ENCODE results near the gene GNAL. TPM values are rescaled to one million over a fixed set of nuclear protein-coding genes. Genes with fewer than 3 reads are reported as not detected.

Gene GNAL
- total RNA-seq, 1 experiment from 2014 or later: 4.6 TPM

- no TSS peak for BruUV-seq (replicated peaks)
- H3K4me1 ChIP-seq (ENCODE audit: control insufficient read depth in 1 of 2, insufficient read depth in 2 of 2, low read length in 2 of 2): 0 out of 4 replicates have a peak, but pooled peaks cover 0 to 4% of the 10 kb centered on the region in 2 experiments
- ChIA-PET RAD21 (ENCODE audit: low non-redundant PET in 1 of 2, low total read pairs in 2 of 2, uncharacterized antibody in 2 of 2, unreplicated experiment in 2 of 2) (no interaction called here), POLR2A (no interaction called here), CTCF (interaction anchor here (0.8 to 2.9 kb wide), 3 partner anchors 9 to 86 kb away, joined by 3 to 20 read pairs (median 4); no protein-coding TSS in a partner anchor)
- H3K4me3 ChIP-seq (replicated peaks in 1 of 2; ENCODE audit: low read depth in 1 of 2, low read length in 2 of 2): no peak overlapping the region
- H2AFZ ChIP-seq (ENCODE audit: low read depth, low read length, poor library complexity, severe bottlenecking): no peak overlapping the region
- H3K79me2 ChIP-seq (ENCODE audit: insufficient read depth, low read length): no peaks in the 10 kb centered on the region
- intact Hi-C loops (cut with micrococcal nuclease): no loop called here
- H3K4me2 ChIP-seq (ENCODE audit: low read length): no peak overlapping the region
- H3K9me3 ChIP-seq (ENCODE audit: control insufficient read depth in 1 of 2, insufficient read depth in 1 of 2, low read depth in 1 of 2, low read length in 2 of 2): no peaks in the 10 kb centered on the region
- peak; percentile 69 for ATAC-seq
- peaks cover 43% of the 10 kb centered on the region for H3K27me3 ChIP-seq (ENCODE audit: insufficient read depth, low read length)
- no peak overlapping the region for H3K27ac ChIP-seq (ENCODE audit: low read depth, low read length)
- H3K9me2 ChIP-seq (ENCODE audit: insufficient read depth): no peaks in the 10 kb centered on the region
- no peak overlapping the region for H3K9ac ChIP-seq (ENCODE audit: low read length)
- peak; percentile 23 for DNase-seq (ENCODE audit: low read depth, low spot score)
- H4K20me1 ChIP-seq (ENCODE audit: insufficient read depth): no peaks in the 10 kb centered on the region
- TF ChIP-seq CTCF (IDR thresholded peaks at IDR 0.05 in 2 of 3, conservative IDR thresholded peaks at IDR 0.05 in 1 of 3; ENCODE audit: borderline replicate concordance in 1 of 3, insufficient read depth in 1 of 3, low read depth in 2 of 3, low read length in 2 of 3) (peak; percentile 31 to 70 (median 59); a peak in 5 of 6 replicates), TCF7L2 (IDR thresholded peaks at IDR 0.05; ENCODE audit: borderline replicate concordance, extremely low read depth, insufficient read depth, insufficient read length) (no peak), RAD21 (IDR thresholded peaks at IDR 0.05; ENCODE audit: low read depth) (peak; percentile 44; the same call in 1 of the 2 replicates)
- H3K36me3 ChIP-seq (ENCODE audit: control insufficient read depth in 1 of 2, insufficient read depth in 2 of 2, low read length in 2 of 2): no peaks in the 10 kb centered on the region
Observed at GRCh38 chr18:11741505-11742145, 52.6 kb downstream of the GNAL start.

- no peak overlapping the region for H3K27ac ChIP-seq (ENCODE audit: low read depth, low read length)
- intact Hi-C loops (cut with micrococcal nuclease): no loop called here
- H2AFZ ChIP-seq (ENCODE audit: low read depth, low read length, poor library complexity, severe bottlenecking): no peak overlapping the region
- no peak for ATAC-seq
- no peaks in the 10 kb centered on the region for H3K36me3 ChIP-seq (ENCODE audit: control insufficient read depth in 1 of 2, insufficient read depth in 2 of 2, low read length in 2 of 2)
- H3K4me2 ChIP-seq (ENCODE audit: low read length): no peak overlapping the region
- H4K20me1 ChIP-seq (ENCODE audit: insufficient read depth): no peaks in the 10 kb centered on the region
- 0 out of 4 replicates have a peak, but pooled peaks cover 0 to 4% of the 10 kb centered on the region in 2 experiments for H3K4me1 ChIP-seq (ENCODE audit: control insufficient read depth in 1 of 2, insufficient read depth in 2 of 2, low read length in 2 of 2)
- BruUV-seq (replicated peaks): no TSS peak
- H3K9me3 ChIP-seq (ENCODE audit: control insufficient read depth in 1 of 2, insufficient read depth in 1 of 2, low read depth in 1 of 2, low read length in 2 of 2): no peaks in the 10 kb centered on the region
- TF ChIP-seq MAX (IDR thresholded peaks at IDR 0.05) (no peak), POLR2AphosphoS5 (IDR thresholded peaks at IDR 0.05; ENCODE audit: low read depth, low read length) (no peak), YY1 (IDR thresholded peaks at IDR 0.05; ENCODE audit: extremely low read depth, insufficient replicate concordance, low read depth, low read length) (no peak), JUND (IDR thresholded peaks at IDR 0.05) (no peak), EZH2 (IDR thresholded peaks at IDR 0.05) (no peak), ZFX (IDR thresholded peaks at IDR 0.05) (no peak), ATF3 (IDR thresholded peaks at IDR 0.05) (no peak)
- DNase-seq (ENCODE audit: low read depth, low spot score): no peak
- RAD21 ChIA-PET (ENCODE audit: low non-redundant PET in 1 of 2, low total read pairs in 2 of 2, uncharacterized antibody in 2 of 2, unreplicated experiment in 2 of 2): no interaction called here
- H3K9ac ChIP-seq (ENCODE audit: low read length): no peak overlapping the region
- no peak overlapping the region for H3K4me3 ChIP-seq (replicated peaks in 1 of 2; ENCODE audit: low read depth in 1 of 2, low read length in 2 of 2)
- POLR2A ChIA-PET: no interaction called here
- CTCF ChIA-PET: interaction anchor here (3.2 kb wide), 1 partner anchor 12 kb away, joined by 8 read pairs; no protein-coding TSS in a partner anchor
- peaks cover 45% of the 10 kb centered on the region for H3K27me3 ChIP-seq (ENCODE audit: insufficient read depth, low read length)
- no peaks in the 10 kb centered on the region for H3K79me2 ChIP-seq (ENCODE audit: insufficient read depth, low read length)
- no peaks in the 10 kb centered on the region for H3K9me2 ChIP-seq (ENCODE audit: insufficient read depth)
Observed at GRCh38 chr18:11745521-11745920, 56.5 kb downstream of the GNAL start.

All from HCT116 (cell line).